Measurements from ENCODE around the gene CEBPE.
A peak's percentile ranks its signal among the peaks of the same experiment; 100 is the strongest.

Gene CEBPE

GRCh38 chr14:23101213-23101970, 17.7 kb downstream of the CEBPE start:
- no peak overlapping the region for H3K4me3 ChIP-seq (ENCODE audit: low read depth, low read length)
- no peak for TF ChIP-seq CTCF (IDR thresholded peaks at IDR 0.05; ENCODE audit: insufficient read depth, low read depth, low read length, missing control alignments)
- no peak for DNase-seq (ENCODE audit: low read depth)

- DNase-seq (ENCODE audit: low read depth) = no peak
- H3K4me3 ChIP-seq (ENCODE audit: low read depth, low read length) = no peak overlapping the region
- no peak for TF ChIP-seq CTCF (IDR thresholded peaks at IDR 0.05; ENCODE audit: insufficient read depth, low read depth, low read length, missing control alignments)
These were observed 19.7 kb downstream of the CEBPE start for GRCh38 chr14:23099212-23099861.

- DNase-seq (ENCODE audit: low read depth) = no peak
- H3K4me3 ChIP-seq (ENCODE audit: low read depth, low read length) = no peak overlapping the region
- no peak for TF ChIP-seq CTCF (IDR thresholded peaks at IDR 0.05; ENCODE audit: insufficient read depth, low read depth, low read length, missing control alignments)
These were observed 21.3 kb downstream of the CEBPE start for GRCh38 chr14:23097786-23098185.

- H3K4me3 ChIP-seq (ENCODE audit: low read depth, low read length) = peak within 1 kb of the TSS; percentile 95
- DNase-seq (ENCODE audit: low read depth) = peak; percentile 99
- no peak for TF ChIP-seq CTCF (IDR thresholded peaks at IDR 0.05; ENCODE audit: insufficient read depth, low read depth, low read length, missing control alignments)
These were observed 23.6 kb downstream of the CEBPE start, which contains the start of gene C14orf119 for GRCh38 chr14:23095196-23096108. Gene C14orf119, plus strand, starts transcription at chr14:23095505. Its CDS starts 2,154 bp downstream, at chr14:23097659.

- TF ChIP-seq CTCF (IDR thresholded peaks at IDR 0.05; ENCODE audit: insufficient read depth, low read depth, low read length, missing control alignments) = no peak
- H3K4me3 ChIP-seq (ENCODE audit: low read depth, low read length) = peak within 1 kb of the TSS; percentile 95
- peak; percentile 92 for DNase-seq (ENCODE audit: low read depth)
These were observed 24.3 kb downstream of the CEBPE start, which contains the start of gene ACIN1 for GRCh38 chr14:23094666-23095195. Gene ACIN1, minus strand, starts transcription at chr14:23095136. Its CDS starts 24 bp downstream, at chr14:23095112.

- DNase-seq (ENCODE audit: low read depth) = peak; percentile 22
- peak overlapping the region; percentile 78 for H3K4me3 ChIP-seq (ENCODE audit: low read depth, low read length)
- TF ChIP-seq CTCF (IDR thresholded peaks at IDR 0.05; ENCODE audit: insufficient read depth, low read depth, low read length, missing control alignments) = peak; percentile 20
These were observed 24.9 kb downstream of the CEBPE start for GRCh38 chr14:23093991-23094665.
